MM.1S (cell line): ENCODE results near the gene PCDHA1.

Experiments used
- DNase-seq: peaks from one replicate; pipeline ENCODE4 v3.0.0-alpha.2; 2015
- H2AFZ ChIP-seq: fragments of 300-600 bp; sonication (generic); 2 replicates; pipeline ENCODE4 v1.6.0; 2016; ENCODE audit warnings: antibody characterized with exemption, low read length
- H3F3A ChIP-seq: fragments of 300-600 bp; sonication (generic); 2 replicates; pipeline ENCODE4 v1.6.1; 2016; ENCODE audit warnings: mild to moderate bottlenecking, antibody characterized with exemption, low read length, moderate library complexity, mixed read lengths; ENCODE audit not compliant: insufficient read depth
- H3K27ac ChIP-seq: fragments of 300-600 bp; sonication (generic); 2 replicates; pipeline ENCODE4 v1.5.1; 2016; ENCODE audit warnings: mild to moderate bottlenecking, low read length
- H3K27me3 ChIP-seq: fragments of 300-600 bp; sonication (generic); replicated peaks from 2 replicates; pipeline ENCODE4 v1.6.0; 2016; ENCODE audit warnings: low read length; ENCODE audit not compliant: insufficient read depth
- H3K36me3 ChIP-seq: fragments of 300-600 bp; sonication (generic); replicated peaks from 2 replicates; pipeline ENCODE4 v1.6.1; 2016; ENCODE audit warnings: mild to moderate bottlenecking, low read length, mixed read lengths; ENCODE audit not compliant: insufficient read depth
- H3K4me1 ChIP-seq: fragments of 300-600 bp; sonication (generic); 2 replicates; pipeline ENCODE4 v1.6.1; 2016; ENCODE audit warnings: low read length, mixed read lengths
- H3K4me2 ChIP-seq: fragments of 300-600 bp; sonication (generic); 2 replicates; pipeline ENCODE4 v1.6.0; 2016; ENCODE audit warnings: low read depth, low read length
- H3K4me3 ChIP-seq: fragments of 300-600 bp; sonication (generic); 2 replicates; pipeline ENCODE4 v1.5.1; 2016; ENCODE audit warnings: low read length, mixed read lengths
- H3K79me2 ChIP-seq: fragments of 300-600 bp; sonication (generic); 2 replicates; pipeline ENCODE4 v1.6.1; 2016; ENCODE audit warnings: mixed run types, low read length, mixed read lengths
- H3K9ac ChIP-seq: fragments of 300-600 bp; sonication (generic); 2 replicates; pipeline ENCODE4 v1.6.1; 2016; ENCODE audit warnings: low read length, mixed read lengths
- H3K9me2 ChIP-seq: fragments of 300-600 bp; sonication (generic); replicated peaks from 2 replicates; pipeline ENCODE4 v1.6.1; 2016; ENCODE audit warnings: mild to moderate bottlenecking, low read length, mixed read lengths; ENCODE audit not compliant: insufficient read depth
- H3K9me3 ChIP-seq: fragments of 300-600 bp; sonication (generic); replicated peaks from 2 replicates; pipeline ENCODE4 v1.6.1; 2016; ENCODE audit warnings: mild to moderate bottlenecking, low read length, mixed read lengths; ENCODE audit not compliant: insufficient read depth
- H4K20me1 ChIP-seq: fragments of 300-600 bp; sonication (generic); 2 replicates; pipeline ENCODE4 v1.6.1; 2016; ENCODE audit warnings: mild to moderate bottlenecking, low read length, moderate library complexity, mixed read lengths; ENCODE audit not compliant: insufficient read depth
- EZH2 ChIP-seq: fragments of 300-600 bp; sonication (generic); optimal IDR thresholded peaks from 2 replicates; pipeline ENCODE3; 2017; ENCODE audit warnings: low read depth, mild to moderate bottlenecking, antibody characterized with exemption, low read length, mixed read lengths
- EZH2phosphoT487 ChIP-seq: fragments of 300-600 bp; sonication (generic); IDR thresholded peaks from 2 replicates; pipeline ENCODE4 v1.6.1; 2018; ENCODE audit warnings: antibody characterized with exemption, low read length
- TF ChIP-seq, protein P1 (sequence below): fragments of 300-600 bp; sonication (generic); IDR thresholded peaks from 2 replicates; pipeline ENCODE4 v1.5.1; 2016; ENCODE audit warnings: antibody characterized with exemption, low read length, mixed read lengths

Gene PCDHA1

GRCh38 chr5:141022384-141022783, 236.4 kb downstream of the PCDHA1 start:
- Histone ChIP-seq H3K9me2 (no peaks in the 10 kb centered on the region), H3F3A (no peaks in the 10 kb centered on the region), H3K9me3 (no peaks in the 10 kb centered on the region), H3K27me3 (no peaks in the 10 kb centered on the region), H3K79me2 (no peaks in the 10 kb centered on the region), H2AFZ (no peak overlapping the region), H3K4me2 (no peak overlapping the region), H3K36me3 (no peaks in the 10 kb centered on the region), H4K20me1 (no peaks in the 10 kb centered on the region), H3K4me3 (no peak overlapping the region), H3K9ac (no peak overlapping the region), H3K4me1 (no peaks in the 10 kb centered on the region), H3K27ac (no peak overlapping the region)
- no peak for DNase-seq
- TF ChIP-seq EZH2phosphoT487: no peak
- TF ChIP-seq, protein P1, sequence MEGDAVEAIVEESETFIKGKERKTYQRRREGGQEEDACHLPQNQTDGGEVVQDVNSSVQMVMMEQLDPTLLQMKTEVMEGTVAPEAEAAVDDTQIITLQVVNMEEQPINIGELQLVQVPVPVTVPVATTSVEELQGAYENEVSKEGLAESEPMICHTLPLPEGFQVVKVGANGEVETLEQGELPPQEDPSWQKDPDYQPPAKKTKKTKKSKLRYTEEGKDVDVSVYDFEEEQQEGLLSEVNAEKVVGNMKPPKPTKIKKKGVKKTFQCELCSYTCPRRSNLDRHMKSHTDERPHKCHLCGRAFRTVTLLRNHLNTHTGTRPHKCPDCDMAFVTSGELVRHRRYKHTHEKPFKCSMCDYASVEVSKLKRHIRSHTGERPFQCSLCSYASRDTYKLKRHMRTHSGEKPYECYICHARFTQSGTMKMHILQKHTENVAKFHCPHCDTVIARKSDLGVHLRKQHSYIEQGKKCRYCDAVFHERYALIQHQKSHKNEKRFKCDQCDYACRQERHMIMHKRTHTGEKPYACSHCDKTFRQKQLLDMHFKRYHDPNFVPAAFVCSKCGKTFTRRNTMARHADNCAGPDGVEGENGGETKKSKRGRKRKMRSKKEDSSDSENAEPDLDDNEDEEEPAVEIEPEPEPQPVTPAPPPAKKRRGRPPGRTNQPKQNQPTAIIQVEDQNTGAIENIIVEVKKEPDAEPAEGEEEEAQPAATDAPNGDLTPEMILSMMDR: no peak
- TF ChIP-seq EZH2: no peak

DNA sequence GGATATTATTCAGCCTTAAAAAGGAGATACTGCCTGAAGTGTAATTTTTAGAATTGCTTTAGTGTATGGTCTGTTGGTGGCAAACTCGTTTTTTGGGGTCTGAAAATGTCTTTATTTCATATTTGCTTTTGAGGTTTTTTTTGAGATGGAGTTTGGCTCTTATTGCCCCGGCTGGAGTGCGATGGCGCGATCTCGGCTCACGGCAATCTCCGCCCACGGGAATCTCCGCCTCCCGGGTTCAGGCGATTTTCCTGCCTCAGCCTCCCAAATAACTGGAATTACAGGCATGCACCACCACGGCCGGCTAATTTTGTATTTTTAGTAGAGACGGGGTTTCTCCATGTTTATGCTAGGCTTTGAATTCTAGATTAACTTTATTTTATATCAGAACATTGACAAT, 245.1 kb downstream of the PCDHA1 start:
- Histone ChIP-seq H4K20me1 (no peaks in the 10 kb centered on the region), H3K9me2 (no peaks in the 10 kb centered on the region), H3K27ac (no peak overlapping the region), H3F3A (no peaks in the 10 kb centered on the region), H3K9ac (no peak overlapping the region), H3K36me3 (no peaks in the 10 kb centered on the region), H3K27me3 (no peaks in the 10 kb centered on the region), H3K9me3 (no peaks in the 10 kb centered on the region), H3K4me2 (no peak overlapping the region), H2AFZ (no peak overlapping the region), H3K4me3 (no peak overlapping the region), H3K4me1 (no peaks in the 10 kb centered on the region), H3K79me2 (no peaks in the 10 kb centered on the region)
- DNase-seq: no peak
- TF ChIP-seq EZH2phosphoT487: no peak

GRCh38 chr5:141032626-141033025, 246.7 kb downstream of the PCDHA1 start:
- Histone ChIP-seq H3K9ac (no peak overlapping the region), H3K4me3 (no peak overlapping the region), H3K27me3 (no peaks in the 10 kb centered on the region), H3K36me3 (no peaks in the 10 kb centered on the region), H3K27ac (no peak overlapping the region), H3K79me2 (no peaks in the 10 kb centered on the region), H3F3A (no peaks in the 10 kb centered on the region), H3K9me3 (no peaks in the 10 kb centered on the region), H4K20me1 (no peaks in the 10 kb centered on the region), H3K9me2 (no peaks in the 10 kb centered on the region), H3K4me2 (no peak overlapping the region), H2AFZ (no peak overlapping the region), H3K4me1 (no peaks in the 10 kb centered on the region)
- TF ChIP-seq EZH2phosphoT487 (no peak), EZH2 (no peak)
- no peak for DNase-seq

- TF ChIP-seq EZH2 (no peak), EZH2phosphoT487 (no peak)
- TF ChIP-seq, protein P1: no peak
- no peaks in the 10 kb centered on the region for H3K9me3 ChIP-seq
- no peaks in the 10 kb centered on the region for H3K27me3 ChIP-seq
- no peak overlapping the region for H2AFZ ChIP-seq
- H3K4me3 ChIP-seq: no peak overlapping the region
- no peak for DNase-seq
- H3K27ac ChIP-seq: no peak overlapping the region
- H3K36me3 ChIP-seq: no peaks in the 10 kb centered on the region
- no peak overlapping the region for H3K4me2 ChIP-seq
- H3K79me2 ChIP-seq: no peaks in the 10 kb centered on the region
- H4K20me1 ChIP-seq: no peaks in the 10 kb centered on the region
- no peak overlapping the region for H3K9ac ChIP-seq
- H3K4me1 ChIP-seq: no peaks in the 10 kb centered on the region
- no peaks in the 10 kb centered on the region for H3F3A ChIP-seq
- no peaks in the 10 kb centered on the region for H3K9me2 ChIP-seq
Observed at GRCh38 chr5:141039061-141039460, 253.1 kb downstream of the PCDHA1 start.
